Activated CD4-positive, alpha-beta T cell treated with anti-CD3 and anti-CD28 coated beads, Interleukin-2, Interleukin-6, amounts not matched to agents 100 ng/mL and 50 ng/mL, durations not matched to agents 16 hours and 8 hours (primary cell): ENCODE measurements around the gene TMEM9.

Experiments used
- DNase-seq: peaks from one replicate; pipeline ENCODE4 v3.0.0-alpha.2; 2020

Gene TMEM9

GRCh38 chr1:201126463-201126831 is 27.8 kb downstream of the TMEM9 start:
- DNase-seq, result no peak

GRCh38 chr1:201125800-201126199 is 28.5 kb downstream of the TMEM9 start:
- no peak for DNase-seq

- no peak for DNase-seq
Measured at GRCh38 chr1:201125019-201125418, 29.3 kb downstream of the TMEM9 start.

- DNase-seq, result no peak
Measured at GRCh38 chr1:201123866-201124265, 30.4 kb downstream of the TMEM9 start.

GRCh38 chr1:201122321-201122957 is 31.8 kb downstream of the TMEM9 start:
- no peak for DNase-seq

GRCh38 chr1:201119206-201120197 is 34.8 kb downstream of the TMEM9 start:
- peak; percentile 65 for DNase-seq

- DNase-seq, result no peak
Measured at GRCh38 chr1:201116091-201116490, 38.2 kb downstream of the TMEM9 start.

- DNase-seq, result no peak
Measured at GRCh38 chr1:201115390-201115937, 38.8 kb downstream of the TMEM9 start.

- peak; percentile 84 for DNase-seq
Measured at GRCh38 chr1:201114245-201115131, 39.8 kb downstream of the TMEM9 start.

GRCh38 chr1:201113451-201114244 is 40.6 kb downstream of the TMEM9 start:
- no peak for DNase-seq

- DNase-seq, result no peak
Measured at GRCh38 chr1:201112926-201113325, 41.3 kb downstream of the TMEM9 start.

GRCh38 chr1:201112173-201112731 is 42.0 kb downstream of the TMEM9 start, which contains the start of gene CACNA1S:
CACNA1S (minus strand) TSS chr1:201112426; CDS start chr1:201112339, 87 bp downstream.
- no peak for DNase-seq

GRCh38 chr1:201111672-201112071 is 42.6 kb downstream of the TMEM9 start:
- no peak for DNase-seq

GRCh38 chr1:201111156-201111555 is 43.1 kb downstream of the TMEM9 start:
- DNase-seq, result no peak

GRCh38 chr1:201110616-201111015 is 43.7 kb downstream of the TMEM9 start:
- no peak for DNase-seq

GRCh38 chr1:201110138-201110537 is 44.1 kb downstream of the TMEM9 start:
- no peak for DNase-seq

- DNase-seq, result no peak
Measured at GRCh38 chr1:201109651-201110050, 44.6 kb downstream of the TMEM9 start.

GRCh38 chr1:201108614-201109013 is 45.7 kb downstream of the TMEM9 start:
- no peak for DNase-seq

GRCh38 chr1:201105688-201106087 is 48.6 kb downstream of the TMEM9 start:
- DNase-seq, result no peak

GRCh38 chr1:201104141-201104540 is 50.1 kb downstream of the TMEM9 start:
- DNase-seq, result no peak

GRCh38 chr1:201103666-201104065 is 50.6 kb downstream of the TMEM9 start:
- DNase-seq, result no peak
